Endothelial cell of hepatic sinusoid (primary cell): ENCODE results near the gene HHLA2.

Experiments used
- in situ Hi-C: cut with HindIII; loops from 2 replicates; pipeline ENCODE4 v1.10.0; 2017; ENCODE audit warnings: low sequenced_read_pairs

Gene HHLA2

DNA sequence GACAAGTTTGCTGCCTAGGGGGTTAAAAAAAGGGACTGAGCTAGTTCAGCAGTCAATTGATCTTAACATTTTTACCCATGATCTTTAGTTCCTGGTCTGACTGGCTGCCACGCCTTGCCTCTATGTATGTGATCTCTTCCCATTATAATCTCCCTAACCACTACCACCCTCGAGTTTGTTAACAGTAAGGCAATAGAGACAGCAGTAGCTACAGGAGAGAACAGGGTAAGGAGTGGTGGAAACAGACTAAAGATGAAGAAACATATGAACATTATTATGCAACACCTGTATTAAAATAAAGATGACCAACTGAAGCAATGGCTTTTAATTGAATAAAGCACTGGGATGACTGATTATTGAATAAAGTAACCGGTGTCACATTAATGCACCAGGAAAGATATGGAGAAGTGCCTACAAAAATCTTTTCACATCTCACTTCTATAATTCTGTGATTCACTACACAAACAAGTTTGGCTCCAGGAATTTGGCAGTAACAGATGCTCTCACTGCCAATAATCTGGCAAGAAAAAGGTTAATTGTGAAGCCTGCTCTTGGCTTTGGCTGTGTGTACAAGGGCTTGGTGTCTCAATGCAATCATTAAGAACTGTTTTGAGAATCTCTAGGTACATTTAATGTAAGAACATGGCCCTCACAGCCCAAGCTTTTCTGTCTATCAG, 95.7 kb downstream of the HHLA2 start:
- in situ Hi-C loops, result no loop called here

DNA sequence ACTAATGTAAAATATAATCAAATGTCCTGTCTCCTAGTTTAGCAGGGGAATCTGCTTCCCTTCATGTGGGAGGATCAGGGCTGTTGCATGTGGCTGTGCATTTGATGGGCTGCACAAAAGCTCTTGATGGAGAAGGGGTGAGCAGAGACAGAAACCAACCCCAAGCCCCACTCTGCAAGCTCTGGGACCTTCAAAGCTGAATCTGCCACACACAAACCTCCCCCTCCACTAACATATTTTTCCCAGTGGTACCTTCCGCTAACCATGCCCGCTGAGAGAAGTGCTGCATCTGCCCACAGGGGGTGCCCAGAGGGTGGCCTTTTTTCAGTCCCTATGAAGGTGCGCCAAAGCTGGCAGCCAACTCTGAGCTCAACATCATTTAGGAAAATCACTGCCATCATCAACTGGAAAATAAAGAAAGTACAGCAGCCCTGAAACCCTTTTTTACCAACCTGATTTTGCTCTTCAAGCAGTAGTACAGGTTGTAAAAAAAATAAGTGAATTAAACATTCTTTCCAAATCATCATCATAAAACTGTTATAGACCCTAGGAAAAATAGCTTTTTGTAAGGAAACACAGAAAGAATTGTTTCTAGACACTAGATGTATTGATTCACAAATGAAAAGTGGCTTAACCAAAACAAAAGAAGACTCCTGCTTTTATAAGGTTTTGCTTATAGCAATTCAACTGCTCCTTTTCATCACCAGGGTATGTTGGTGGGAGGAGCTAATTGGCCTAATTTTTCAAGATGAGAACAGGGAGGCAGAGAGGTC, 97.0 kb downstream of the HHLA2 start:
- in situ Hi-C loops, result no loop called here

DNA sequence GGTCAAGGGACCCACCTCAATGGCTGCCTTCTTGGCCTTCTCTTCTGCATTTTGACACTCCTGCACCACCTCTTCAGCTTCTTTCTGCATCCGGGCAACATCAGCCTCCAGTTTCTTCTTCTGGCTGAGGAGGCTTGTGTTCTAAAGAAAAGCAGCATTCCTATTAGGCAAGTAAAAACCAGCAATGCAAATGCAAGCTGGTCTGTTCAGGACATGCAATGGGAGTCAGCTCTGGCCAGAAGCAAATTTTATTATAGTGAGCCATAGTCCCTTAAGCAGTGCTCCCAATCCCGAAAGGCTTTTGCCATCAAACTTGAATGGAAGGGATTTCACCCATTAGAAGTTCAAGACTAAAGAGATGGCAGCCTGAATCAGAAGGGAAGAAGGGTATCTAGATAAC, 97.7 kb downstream of the HHLA2 start:
- in situ Hi-C loops, result no loop called here

DNA sequence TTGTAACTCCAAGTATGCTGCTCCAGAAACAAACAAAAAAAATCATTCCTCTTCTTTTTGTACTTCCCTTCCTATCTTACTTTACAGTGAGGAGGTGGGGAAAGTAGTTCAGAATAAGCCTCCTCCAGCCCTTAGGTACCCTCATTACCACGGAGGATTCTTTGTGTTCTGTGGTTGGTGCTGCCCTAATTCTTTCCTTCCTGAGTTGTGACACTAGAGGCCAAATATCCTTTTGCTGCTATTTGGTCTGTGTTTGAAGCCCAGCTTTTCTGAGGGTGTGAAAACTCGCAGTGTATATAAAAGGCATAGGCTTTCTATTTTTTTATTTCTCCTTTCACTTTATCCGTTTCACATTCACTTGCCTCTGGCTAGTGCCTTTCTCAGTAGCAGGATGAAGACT, 98.2 kb downstream of the HHLA2 start:
- in situ Hi-C loops, result no loop called here

DNA sequence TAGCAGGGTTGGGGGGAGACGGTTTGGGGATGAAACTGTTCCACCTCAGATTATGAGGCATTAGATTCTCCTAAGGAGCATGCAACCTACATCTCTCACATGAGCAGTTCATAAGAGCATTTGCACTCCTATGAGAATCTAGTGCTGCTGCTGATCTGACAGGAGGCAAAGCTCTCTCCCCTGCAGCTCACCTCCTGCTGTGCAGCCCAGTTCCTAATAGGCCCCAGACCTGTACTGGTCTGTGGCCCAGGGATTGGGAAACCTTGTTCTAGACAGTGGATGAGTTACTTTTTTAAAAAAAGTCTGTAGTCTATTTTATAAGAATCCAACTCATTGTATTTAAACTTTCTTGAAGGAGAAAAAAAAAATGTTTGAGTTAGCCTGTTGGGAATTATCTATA, 100.0 kb downstream of the HHLA2 start:
- in situ Hi-C loops, result no loop called here

DNA sequence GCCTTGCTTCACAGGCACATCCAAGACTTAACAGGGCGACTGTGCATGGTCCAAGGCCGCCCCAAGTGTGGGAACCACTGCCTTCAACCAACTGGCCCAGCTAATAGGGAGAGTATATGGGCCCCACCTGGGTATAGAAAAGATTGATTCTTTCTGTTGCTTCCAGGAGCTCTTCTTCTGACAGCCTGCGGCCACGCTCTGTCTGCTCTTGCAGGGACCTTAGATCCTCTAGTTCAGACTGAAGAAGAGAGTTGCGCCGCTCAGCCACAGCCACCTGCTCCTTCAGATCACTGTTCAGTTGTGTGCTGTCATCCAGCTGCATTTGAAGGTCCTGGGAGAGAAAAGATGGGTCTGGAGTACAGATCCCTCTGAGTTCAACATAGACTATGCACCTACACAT, 102.2 kb downstream of the HHLA2 start:
- in situ Hi-C loops, result no loop called here

DNA sequence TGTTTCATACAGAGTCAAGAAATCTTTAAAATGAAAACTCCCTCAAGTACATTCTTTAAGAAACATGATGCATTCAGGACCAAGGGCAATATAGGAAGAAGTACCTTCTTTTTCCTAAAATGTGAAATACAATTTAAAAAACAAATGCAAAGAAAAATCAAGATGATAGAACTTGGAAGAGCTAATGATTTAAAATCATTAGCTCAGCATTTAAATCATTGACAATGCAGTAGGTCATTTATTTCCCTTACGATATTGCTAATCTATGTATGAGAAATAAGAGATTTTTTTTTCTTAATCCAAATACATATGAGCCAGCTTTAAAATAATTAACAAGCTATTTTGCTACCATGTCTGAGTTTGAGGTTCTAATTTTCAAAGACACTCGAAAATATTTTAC, 105.5 kb downstream of the HHLA2 start:
- in situ Hi-C loops, result no loop called here

DNA sequence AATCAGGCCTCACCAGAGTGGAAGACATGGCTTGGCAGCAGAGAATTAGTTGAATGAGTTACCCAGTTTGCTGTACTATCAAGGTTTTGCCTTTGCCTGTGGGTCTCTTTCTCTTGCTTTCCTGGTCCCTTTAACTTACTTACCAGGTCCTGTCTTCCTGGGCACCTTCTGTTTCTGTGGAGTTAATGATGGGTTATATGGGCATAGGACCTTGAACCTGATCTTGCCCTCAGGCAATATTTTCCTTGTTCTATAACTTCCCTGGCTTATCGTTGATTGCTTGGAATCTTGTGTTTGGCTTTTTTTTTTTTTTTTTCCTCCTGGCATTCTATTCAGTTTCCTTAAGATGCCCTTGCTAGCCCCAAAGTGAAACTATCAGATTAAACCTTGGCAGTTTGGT, 106.8 kb downstream of the HHLA2 start:
- in situ Hi-C loops, result no loop called here

DNA sequence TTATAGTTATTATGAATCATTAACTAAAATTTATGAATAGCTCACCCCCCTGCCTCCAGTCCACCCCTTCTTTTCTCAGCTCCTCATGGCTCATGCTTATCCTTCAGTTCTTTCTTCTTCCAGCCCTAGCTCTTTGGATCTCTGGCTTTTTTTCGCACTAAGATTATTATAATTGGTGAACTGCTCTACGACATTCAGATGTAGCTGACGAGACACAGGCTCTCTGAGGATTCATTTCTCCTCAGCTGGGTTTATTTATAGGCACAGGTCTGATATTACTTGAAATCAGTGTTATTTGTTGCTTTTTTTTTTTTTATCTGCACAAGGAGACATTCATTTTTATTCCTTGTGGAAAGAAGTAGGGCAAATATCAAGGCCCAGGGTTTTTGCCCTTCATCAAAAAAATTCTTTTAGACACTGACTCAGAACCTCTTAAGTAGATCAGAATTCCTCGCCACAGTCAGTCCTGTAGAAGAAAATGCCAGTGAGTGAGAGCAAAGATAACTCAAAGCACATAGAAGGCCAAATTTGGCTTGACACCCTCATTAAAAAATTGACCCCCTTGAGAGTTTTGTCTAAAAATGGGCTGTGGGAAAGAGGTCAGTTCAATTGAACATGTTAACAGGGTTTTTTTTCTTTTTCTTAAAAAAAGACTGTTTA, 107.5 kb downstream of the HHLA2 start:
- in situ Hi-C loops, result no loop called here

DNA sequence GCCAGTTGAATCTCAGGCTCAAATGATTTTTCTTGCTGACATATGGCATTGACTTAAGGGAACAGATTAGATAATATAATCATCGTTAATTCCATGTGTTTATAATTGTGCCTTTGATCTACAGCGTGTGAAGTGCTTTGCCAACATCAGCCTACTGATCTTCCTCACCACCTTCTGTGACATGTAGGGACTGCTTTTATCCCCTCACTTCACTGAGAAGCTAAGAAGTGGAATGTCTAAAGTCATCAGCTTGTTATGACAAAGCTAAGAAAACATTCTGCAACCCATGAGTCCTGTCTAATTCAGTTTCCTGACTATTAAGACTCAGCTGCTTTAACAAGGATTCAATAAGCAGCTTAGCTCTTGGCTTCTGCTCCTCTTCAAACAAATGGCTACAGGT, 108.0 kb downstream of the HHLA2 start:
- in situ Hi-C loops, result no loop called here

DNA sequence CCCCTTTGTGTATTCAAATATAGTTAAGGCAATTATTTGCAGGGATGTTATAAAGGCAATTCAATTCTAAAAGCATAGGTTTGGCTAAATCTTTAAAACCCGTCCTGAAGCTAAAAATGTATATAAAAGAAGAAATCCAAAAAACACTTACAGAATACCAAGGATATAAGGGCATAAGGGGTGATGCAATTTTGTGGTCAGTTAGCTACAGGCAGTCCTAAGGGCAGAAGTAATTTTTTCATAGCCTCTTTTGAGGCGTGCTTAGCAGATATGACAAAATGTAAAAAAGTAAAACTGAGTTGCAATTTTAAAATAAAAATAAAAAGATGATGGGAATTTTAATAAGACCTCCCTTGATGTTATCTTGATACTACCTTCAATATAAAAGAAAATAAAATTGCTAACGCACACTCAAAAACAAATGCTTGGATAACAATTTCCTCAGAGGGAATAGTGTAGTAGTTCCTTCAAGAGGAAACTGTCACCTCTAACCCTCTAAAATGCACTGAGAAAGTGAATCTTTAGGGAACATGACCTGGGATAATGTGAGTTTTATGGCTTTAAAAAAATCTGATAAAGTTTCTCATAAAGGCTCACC, 109.8 kb downstream of the HHLA2 start:
- in situ Hi-C loops, result no loop called here

DNA sequence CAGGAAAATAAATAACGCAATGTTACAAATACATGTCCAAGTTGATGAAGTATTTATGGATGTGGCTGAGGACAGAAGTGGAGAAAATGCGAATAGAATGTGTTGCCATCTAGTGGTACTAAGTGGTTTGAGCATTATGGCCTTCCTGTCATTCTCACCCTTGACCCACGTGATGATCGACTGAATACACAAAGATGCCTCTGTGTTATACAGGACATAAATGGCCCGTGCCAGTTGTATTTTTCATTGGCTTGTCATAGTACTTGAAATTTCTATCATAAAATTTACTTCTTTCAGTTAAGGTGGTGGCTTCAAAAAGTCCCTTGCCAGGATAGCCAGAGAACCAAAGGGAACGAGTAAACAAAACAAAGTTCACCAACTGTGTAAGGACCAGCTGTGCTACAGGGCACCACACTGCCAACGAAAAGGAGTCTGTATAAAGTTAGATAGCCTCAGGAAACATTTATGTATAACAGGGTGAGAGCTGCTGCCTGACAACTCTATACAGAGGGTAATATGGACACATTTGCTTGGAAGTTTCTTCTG, 110.4 kb downstream of the HHLA2 start:
- in situ Hi-C loops, result no loop called here

DNA sequence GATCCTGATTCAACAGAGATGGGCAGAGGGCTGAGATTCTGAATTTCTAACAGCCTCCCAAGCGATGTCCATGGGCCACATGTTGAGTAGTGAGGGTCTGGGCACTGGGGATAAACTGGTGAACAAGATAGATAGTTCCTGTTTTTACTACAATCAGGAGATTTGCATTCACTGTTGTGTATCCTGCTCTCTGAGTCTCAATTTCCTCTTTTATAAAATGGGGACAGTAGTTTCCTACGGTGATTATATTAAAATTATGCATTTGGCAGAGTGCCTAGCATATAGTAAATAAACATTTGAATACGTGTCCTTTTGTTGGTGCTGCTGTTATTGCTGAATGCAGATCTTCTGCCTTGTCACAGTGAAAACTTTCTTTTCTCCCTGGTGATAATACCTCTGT, 111.5 kb downstream of the HHLA2 start:
- in situ Hi-C loops, result no loop called here

DNA sequence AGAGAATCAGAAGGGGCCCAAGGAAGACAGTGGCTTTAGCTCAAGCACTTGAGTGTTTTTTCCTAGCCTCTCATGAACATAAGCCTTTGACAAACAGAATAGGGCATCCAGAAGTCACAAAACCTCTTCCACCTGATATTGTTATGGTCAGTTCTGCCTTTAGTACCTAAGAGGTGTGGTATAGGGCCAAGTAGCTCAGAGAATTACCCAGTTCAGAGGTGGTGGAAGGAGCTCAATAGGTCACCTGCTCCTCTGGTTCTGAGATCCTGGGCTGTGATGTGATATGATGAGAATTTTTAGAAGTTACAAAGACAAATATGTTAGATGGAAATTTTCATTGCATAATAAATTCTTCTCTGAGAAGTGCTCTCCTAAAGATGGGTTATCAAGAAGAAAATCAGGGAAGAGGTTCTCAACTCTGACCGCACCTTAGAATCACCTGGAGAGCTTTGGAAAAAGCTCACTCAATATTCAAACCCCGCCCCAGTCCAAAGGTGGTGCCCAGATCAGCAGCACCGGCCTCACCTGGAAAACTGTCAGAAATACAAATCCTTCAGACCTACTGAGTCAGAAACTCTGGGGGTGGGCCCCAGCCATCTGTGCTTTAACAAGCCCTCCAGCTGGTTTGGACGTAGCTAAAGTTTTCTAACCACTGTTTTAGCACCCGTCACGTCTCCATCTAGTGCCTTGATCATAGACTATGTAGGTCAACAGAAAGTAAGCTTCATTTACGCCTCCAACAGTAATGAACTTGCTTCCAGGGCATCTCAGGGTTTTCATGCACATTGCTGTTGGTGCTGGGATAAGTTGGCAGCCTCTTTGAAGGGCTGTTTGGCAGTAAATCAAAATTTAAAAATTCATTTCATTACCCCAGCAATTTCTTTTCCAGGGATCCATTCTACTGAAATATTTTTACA, 112.8 kb downstream of the HHLA2 start:
- in situ Hi-C loops, result no loop called here

DNA sequence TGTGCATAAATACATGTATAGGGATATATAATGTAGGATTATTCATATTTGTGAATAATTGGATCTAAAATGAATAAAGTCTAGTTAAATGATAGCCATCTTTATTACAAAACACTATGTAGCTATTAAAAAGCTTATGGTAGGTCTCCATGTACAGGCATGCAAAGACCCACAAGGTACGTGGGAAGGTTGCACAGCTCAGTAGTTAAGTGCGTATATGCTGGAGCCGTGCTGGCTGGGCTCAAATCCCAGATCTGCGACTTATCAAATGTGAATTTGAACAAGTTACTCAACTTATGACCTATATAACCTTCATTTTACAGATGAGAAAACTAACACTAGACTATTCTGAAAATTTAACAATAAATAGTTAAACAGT, 113.4 kb downstream of the HHLA2 start:
- in situ Hi-C loops, result no loop called here

DNA sequence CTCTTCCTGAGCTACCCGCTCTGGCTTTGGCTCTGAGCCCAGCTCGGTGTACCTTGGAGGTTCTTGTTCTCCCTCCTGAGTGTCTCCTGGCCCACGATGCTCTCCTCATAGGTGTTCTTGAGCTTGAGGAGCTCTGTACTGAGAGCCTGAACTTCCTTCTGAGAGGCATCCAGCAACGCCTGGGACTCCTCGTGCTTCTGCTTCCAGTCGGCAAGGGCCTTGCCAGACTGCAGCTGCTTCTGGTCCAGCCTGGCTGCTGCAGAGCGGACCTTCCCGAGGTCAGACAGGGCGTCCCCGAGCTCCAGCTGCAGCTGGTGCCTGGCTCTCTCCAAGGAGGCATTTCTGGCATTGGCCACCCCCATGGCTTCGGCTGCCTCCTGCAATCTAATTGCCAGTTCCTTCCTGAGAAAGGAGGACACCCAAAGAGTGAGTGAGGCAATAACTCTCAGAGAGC, 114.2 kb downstream of the HHLA2 start:
- in situ Hi-C loops, result no loop called here

DNA sequence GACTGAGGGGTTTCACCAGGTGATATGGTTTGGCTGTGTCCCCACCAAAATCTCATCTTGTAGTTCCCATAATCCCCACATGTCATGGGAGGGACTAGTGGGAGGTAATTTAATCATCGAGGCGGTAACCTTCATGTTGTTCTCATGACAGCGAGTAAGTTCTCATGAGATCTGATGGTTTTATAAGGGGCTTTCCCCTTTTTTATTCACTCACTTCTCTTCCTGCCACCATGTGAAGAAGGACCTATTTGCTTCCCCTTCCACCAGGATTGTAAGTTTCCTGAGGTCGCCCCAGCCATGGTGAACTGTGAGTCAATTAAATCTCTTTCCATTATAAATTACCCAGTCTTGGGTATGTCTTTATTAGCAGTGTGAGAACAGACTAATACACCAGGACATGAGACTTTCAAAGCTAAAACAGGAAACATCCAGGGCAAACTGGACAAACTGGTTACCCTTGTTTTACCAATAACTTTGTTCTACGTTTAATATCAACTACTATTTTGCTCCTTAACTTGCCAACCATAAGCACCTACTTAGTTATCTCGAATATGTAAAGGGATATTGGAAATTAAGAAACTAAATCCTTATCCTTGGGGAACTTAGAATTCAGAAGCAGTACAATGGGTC, 115.9 kb downstream of the HHLA2 start:
- in situ Hi-C loops, result no loop called here

DNA sequence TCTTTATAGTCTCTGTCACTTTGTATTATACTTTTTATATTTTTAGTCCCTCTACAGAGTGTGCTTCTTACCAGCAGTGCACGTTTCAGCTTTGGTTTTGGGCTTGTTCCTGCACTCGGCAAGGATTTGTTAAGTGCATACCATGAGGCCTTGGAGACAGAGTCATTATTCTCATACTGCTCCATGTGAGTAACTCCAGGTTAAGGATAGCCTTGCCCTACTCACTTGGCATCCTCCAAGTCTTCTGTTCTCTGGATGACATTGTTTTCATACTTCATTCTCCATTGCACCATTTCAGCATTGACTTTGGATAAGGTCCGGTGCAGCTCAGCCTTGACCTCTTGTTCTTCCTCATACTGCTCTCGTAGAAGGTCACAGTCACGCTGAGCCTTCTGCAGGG, 117.7 kb downstream of the HHLA2 start:
- in situ Hi-C loops, result no loop called here

DNA sequence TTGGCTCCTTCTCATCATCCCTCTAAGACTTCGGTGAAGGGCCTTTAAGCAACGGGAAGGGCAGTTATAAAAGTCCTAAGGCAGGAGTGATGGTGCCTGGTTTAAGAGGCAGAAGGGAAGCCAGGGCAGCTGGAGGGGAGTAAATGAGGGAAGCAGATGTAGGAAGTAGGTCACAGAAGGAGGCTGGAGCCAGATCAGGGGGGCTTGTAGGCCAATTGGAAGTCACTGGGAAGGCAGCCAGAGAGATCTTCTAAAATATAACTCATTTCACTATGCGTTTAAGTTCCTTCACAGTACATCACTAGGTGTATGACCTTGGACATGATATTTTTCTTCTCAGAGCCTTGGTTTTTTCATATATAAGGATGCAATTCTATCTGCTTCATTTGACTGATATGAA, 119.3 kb downstream of the HHLA2 start:
- in situ Hi-C loops, result no loop called here
